Cerebellar cortex (tissue), 1 donor: ENCODE measurements around the gene SDR42E2.
"Not testable (repeated sequence)": the region's sequence is repeated elsewhere in the genome, so short reads cannot be mapped to it uniquely, and the experiment has no call there.

Experiments
- DNase-seq: peaks from one replicate; pipeline ENCODE4 v3.0.0-alpha.2; 2015; ENCODE audit warnings: low spot score

Gene SDR42E2

DNA sequence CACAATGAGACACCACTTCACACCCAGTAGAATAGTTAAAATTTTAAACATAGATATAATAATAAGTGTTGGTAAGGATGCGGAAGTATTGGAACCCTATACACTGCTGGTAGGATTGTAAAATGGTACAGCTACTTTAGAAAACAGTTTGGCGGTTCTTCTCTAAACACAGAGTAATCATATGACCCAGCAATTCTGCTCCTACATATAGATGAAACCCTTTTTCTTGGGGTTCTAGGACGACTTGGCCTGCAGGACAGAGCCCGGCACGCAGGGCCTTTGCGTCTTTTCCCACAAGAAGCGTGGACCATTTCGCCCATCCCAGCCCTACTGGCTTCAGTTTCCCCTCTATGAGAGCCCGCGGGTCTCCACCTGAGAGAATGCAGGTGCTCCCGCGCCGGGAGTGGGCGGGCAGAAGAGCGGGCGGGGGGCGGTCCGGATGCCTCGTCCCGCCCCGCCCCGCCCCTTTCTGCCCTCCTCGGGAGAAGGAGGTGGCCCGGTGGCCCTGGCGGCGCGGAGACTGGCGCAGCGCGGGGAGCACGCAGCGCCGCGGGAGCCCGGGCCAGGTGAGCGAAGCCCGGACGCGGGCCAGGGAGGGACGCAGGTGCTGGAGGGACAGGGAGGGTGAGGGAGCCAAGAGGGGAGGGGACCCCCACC is at the start of gene SDR42E2:
Gene SDR42E2 (plus strand): TSS at position 508 of the 657 bp plus-strand sequence. CDS start 3,077 bp downstream, outside the sequence.
- DNase-seq = no peak

DNA sequence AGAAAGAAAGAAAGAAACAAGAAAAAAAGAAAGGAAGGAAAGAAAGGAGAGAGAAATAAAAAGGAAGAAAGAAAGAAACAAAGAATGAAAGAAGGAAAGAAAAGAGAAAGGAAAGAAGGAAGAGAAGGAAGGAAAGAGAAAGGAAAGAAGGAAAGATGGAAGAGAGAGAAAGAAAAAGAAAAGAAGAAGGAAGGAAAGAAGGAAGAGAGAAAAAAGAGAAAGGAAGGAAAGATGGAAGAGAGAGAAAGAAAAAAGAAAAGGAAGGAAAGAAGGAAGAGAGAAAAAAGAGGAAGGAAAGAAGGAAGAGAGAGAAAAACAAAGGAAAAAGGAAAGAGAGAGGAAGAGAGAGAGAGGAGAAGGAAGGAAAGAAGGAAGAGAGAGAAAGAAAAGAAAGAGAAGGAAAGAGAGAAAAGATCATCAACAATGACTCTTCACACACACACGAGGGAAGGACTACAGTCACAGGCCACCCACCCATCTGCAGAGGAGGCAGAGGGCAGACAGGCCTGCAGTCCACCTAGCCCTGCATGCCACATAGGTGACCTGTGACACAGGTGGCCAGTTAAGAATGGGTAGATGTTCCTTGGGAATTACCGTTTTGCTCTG is 46.1 kb upstream of the SDR42E2 start:
- DNase-seq = no peak

- no peak for DNase-seq
These were observed 44.7 kb upstream of the SDR42E2 start for GRCh38 chr16:22117609-22118008.

DNA sequence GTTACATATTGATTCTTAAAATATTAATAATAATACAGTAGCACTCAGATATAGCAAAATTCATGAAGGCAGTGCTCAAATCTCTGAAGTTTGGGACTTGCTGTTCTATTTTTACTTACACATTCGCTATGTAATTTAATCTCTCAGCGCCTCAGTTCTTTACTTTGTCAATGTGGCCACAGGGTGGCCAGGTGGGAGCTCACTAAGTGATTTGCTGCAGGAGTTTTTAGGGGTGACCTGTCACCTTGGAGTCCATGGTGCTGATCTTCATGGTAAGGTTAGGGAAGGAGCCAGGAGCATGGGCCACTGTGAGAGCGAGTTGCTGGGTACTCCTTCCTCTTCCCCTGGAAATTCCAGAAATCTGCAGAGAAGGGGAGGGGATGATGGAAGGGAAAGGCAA is 41.9 kb upstream of the SDR42E2 start:
- no peak for DNase-seq

DNA sequence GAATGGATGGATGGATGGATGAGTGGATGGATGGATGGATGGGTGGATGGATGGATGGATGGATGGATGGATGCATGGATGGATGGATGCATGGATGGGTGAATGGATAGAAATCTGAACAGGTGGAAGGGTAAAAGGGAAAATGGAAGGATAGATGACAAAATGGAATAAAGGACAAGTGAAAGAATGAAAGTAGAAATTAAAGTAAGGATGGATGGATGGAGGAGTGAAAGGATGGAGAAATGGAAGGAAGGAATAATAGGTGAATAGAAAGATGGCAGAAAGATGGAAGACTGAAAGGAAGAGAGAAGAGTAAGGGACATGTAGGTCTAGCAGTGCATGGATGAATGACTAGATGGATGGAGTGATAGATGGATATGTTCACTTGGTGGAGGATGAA is 40.1 kb upstream of the SDR42E2 start:
- no peak for DNase-seq

GRCh38 chr16:22123146-22123545 is 39.2 kb upstream of the SDR42E2 start:
- no peak for DNase-seq

DNA sequence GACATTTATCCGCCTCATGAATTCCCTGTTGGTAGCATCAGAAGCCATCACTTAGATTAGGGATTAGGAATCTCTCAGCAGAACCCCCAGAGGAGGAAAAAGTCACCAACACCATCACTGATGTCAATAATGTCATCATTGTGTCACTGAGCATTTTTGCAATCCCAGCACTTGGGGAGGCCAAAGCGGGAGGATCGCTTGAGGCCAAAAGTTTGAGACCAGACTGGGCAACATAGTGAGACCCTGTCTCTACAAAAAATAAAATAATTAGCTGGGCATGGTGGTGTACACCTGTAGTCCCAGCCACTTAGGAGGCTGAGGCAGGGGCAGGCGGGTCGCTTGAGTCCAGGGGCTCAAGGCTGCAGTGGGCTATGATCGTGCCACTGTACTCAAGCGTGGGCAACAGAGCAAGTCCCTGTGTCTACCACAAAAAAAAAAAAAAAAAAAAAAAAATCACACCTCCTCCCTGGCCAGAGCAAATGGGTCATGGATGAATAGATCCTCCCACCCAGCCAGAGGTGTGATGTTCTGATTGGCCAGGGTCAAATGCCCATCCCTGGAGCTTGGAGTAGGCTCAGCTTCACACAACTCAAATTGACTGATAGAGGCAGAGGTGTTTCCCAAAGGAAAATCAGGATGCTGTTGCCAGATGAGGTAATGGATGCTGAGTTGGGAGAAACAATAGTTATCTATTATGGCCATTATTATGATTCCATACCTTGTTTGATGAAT is 38.4 kb upstream of the SDR42E2 start:
- DNase-seq = no peak

DNA sequence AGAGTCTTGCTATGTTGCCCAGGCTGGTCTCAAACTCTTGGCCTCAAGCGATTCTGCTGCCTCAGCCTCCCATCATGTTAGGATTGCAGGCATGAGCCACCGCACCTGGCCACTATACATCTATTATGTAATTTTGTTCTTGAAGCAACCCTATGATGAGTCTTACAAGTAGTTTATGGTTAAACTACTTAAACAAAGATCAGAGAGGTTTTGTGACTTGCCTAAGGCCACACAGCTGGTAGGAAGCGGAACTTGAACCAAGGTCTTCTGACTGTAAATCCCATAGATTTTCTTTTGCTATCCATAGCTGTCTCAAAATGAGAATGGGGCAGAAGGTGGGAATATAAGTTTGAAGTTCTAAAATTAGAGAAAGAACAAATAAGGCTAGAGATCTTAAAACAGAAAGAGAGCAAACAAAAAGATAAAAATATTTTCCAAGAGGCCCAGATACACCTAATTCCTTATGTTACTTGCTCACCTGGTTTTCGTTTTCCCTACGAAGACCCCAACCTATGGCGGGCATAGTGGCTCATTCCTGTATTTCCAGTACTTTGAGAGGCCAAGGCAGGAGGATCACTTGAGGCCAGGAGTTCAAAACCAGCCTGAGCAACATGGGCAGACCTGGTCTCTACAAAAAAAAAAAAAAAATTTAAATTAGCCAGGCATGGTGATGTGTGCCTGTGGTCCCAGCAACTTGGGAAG is 37.6 kb upstream of the SDR42E2 start:
- DNase-seq = no peak

DNA sequence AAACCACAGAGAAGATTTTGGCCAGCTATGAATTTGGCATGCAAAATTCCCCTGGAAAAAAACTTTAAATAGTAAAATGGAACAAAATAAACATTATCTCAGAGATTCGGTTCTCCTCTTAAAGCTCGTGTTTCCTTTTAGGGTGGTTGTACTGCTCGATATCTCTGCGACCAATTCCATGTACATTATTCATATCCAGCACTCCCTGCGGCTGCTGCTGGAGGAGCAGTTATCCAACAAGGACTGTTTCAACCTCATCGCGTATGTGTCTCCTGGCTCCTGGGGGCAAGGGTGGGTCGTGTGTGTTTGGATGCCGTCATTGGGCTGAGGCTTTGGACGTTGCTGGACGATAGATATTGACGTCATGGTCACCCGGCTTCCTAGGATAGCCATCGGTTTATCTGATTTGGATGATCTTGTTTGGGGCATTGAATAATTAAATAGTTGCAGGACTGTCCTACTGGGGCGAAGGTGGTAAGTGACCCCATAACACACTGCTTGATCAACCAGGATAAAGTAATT is 36.2 kb upstream of the SDR42E2 start:
- no peak for DNase-seq

DNA sequence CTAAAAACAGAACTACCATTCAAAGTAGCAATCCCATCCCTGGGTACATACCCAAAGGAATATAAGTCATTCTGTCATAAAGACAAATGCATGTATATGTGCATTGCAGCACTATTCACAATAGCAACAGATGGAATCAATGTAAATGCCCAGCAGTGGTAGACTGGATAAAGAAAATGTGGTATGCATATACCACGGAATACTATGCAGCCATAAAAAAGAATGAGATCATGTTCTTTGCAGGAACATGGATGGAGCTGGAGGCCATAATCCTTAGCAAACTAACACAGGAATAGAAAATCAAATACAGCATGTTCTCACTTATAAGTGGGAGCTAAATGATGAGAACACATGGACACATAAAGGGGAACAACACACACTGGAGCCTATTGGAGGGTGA is 33.8 kb upstream of the SDR42E2 start:
- DNase-seq = not testable (repeated sequence)

- no peak for DNase-seq
These were observed 31.8 kb upstream of the SDR42E2 start for GRCh38 chr16:22130528-22130927.

- no peak for DNase-seq
These were observed 29.5 kb upstream of the SDR42E2 start for GRCh38 chr16:22132801-22133200.

DNA sequence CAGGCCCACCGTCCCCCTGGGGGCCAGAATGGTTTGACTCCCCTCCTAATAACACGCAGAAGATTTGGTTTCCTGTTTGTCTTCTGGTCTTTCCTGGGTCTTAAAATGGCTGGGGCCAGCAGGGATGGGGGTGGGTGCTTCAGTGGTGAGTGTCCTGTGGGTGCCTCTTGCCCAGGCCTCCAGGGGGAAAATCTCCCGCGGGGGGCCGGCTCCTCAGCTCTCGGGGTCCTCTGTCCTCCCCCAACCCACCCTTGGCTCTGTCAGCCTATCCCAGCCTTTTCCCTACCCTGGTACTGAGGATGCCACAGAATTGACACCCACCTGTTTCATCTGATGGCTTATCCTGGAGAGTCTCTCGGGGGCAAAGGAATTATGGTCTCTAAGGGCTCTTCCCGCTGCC is 23.8 kb upstream of the SDR42E2 start:
- no peak for DNase-seq

DNA sequence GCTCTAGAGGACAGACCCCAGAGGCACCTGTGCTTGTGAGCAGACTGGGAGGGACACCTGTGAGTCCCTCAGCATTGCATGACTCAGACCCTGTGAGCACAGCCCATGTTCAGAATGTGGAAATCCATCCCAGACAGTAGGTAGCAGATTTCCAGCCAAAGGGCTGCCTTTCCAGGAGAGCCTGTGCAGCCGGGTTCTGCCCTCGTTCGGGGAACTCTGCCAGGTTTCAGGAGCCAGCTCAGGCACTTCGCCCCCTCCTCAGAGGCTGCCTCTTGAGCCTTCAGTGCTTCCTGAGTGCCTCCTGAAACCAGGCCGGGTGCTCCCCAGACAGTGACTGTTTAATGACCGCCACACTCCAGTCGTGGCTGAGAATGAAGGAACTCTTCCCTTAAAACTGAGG is 23.3 kb upstream of the SDR42E2 start:
- DNase-seq = no peak

DNA sequence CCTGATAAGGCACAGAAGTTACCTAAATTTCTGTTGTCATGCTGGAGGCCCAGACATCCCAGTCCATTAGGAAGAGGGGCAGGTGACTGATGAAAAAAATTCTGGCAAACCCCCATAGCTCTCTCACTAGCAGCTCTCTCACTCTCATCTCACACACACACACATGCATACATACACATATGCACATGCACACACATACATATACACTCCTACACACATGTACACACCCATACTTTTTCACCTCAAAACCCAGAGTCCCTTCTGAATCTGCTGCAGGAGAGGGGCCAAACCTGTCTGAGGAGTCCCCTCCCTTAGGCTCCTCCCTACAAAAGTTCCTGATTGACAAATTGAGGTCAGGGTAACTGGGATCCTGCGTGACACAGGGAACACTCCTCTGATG is 22.6 kb upstream of the SDR42E2 start:
- no peak for DNase-seq

DNA sequence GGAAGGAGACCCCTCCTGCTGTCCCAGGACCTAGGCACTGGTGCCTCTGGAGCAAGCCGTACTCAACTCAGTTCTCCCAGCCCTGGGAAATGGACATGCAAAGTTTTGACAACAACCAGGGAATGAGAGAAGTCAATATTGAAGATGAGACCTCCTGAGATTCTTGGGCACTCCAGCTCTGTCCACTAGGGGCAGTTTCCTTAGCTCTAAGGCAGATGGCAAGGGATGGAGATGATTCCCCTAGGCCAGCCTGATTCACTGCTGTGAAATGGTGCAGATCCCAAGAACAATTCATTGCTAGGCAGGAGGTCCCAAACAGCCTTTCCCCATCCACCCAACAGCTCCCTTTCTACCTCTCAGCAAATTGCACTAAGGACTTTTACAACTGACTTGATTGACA is 20.5 kb upstream of the SDR42E2 start:
- peak; percentile 6 for DNase-seq

DNA sequence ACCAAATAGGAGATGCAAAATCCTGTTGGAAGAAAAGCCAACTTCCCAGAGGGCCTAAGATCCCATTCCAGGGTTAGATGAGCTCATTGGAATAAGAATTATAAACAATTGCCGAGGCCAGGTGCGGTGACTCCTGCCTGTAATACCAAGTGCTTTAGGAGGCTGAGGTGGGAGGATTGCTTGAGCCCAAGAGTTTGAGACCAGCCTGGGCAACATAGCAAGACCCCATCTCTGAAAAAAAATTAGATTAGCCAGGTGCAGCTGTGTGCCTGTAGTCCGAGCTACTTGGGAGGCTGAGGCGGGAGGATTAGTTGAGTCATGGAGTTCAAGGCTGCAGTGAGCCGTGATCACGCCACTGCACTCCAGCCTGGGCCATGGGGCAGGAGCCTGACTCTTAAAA is 17.8 kb upstream of the SDR42E2 start:
- DNase-seq = no peak

DNA sequence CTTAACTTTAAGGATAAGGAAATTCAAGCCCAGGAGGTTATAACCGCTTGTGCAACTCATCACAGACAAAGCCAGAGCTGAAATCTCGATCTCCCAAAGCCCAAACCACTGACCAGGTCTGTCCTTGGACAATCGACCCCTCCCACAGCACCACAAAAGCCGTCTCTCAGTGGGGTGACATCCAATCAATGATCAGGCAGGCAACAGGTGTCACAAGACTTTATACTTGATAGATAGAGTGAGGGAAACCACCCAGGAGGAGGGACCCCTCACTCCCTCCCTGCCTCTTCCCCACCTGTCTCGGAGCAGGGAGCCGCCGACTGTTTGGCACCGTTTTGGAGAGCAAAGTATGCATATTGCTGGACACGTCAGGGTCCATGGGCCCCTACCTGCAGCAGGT is 14.5 kb upstream of the SDR42E2 start:
- no peak for DNase-seq

GRCh38 chr16:22151246-22151998 is 10.9 kb upstream of the SDR42E2 start:
- no peak for DNase-seq

- no peak for DNase-seq
These were observed 10.0 kb upstream of the SDR42E2 start for GRCh38 chr16:22152316-22152715.

GRCh38 chr16:22153078-22153477 is 9.2 kb upstream of the SDR42E2 start:
- DNase-seq = not testable (repeated sequence)

GRCh38 chr16:22161401-22161800 is 905 bp upstream of the SDR42E2 start:
- no peak for DNase-seq
